ENCODE measurements around the gene TPRN.
A peak's percentile ranks its signal among the peaks of the same experiment; 100 is the strongest.

TPRN gene

GRCh38 chr9:137158625-137159024, 41.9 kb downstream of the TPRN start:
- DNase-seq, result no peak

- peak; percentile 49 for DNase-seq
These were observed 42.7 kb downstream of the TPRN start for GRCh38 chr9:137157618-137158415.

- DNase-seq, result peak; percentile 29
These were observed 43.8 kb downstream of the TPRN start for GRCh38 chr9:137156567-137157375.

- DNase-seq, result no peak
These were observed 47.6 kb downstream of the TPRN start for GRCh38 chr9:137152844-137153405.

- DNase-seq, result peak; percentile 98
These were observed 49.7 kb downstream of the TPRN start for GRCh38 chr9:137150617-137151457.

GRCh38 chr9:137149942-137150616, 50.5 kb downstream of the TPRN start:
- DNase-seq, result no peak

GRCh38 chr9:137149363-137149762, 51.2 kb downstream of the TPRN start:
- DNase-seq, result no peak

GRCh38 chr9:137148661-137149060, 51.9 kb downstream of the TPRN start:
- DNase-seq, result no peak

GRCh38 chr9:137148242-137148641, 52.3 kb downstream of the TPRN start:
- no peak for DNase-seq

- no peak for DNase-seq
These were observed 52.8 kb downstream of the TPRN start for GRCh38 chr9:137147793-137148160.

- DNase-seq, result no peak
These were observed 53.3 kb downstream of the TPRN start for GRCh38 chr9:137147091-137147792.

GRCh38 chr9:137146527-137146918, 54.0 kb downstream of the TPRN start:
- no peak for DNase-seq

GRCh38 chr9:137145731-137146526, 54.6 kb downstream of the TPRN start:
- no peak for DNase-seq

GRCh38 chr9:137143459-137143858, 57.1 kb downstream of the TPRN start:
- DNase-seq, result no peak

- no peak for DNase-seq
These were observed 58.3 kb downstream of the TPRN start for GRCh38 chr9:137141976-137142936.

All from OCI-M1 (cell line).